ENCODE results near the gene CLASRP. TPM values are rescaled to one million over a fixed set of nuclear protein-coding genes. Genes with fewer than 3 reads are reported as not detected.

CLASRP gene
- total RNA-seq, 2 experiments from 2014 or later = 142 to 166 TPM

DNA sequence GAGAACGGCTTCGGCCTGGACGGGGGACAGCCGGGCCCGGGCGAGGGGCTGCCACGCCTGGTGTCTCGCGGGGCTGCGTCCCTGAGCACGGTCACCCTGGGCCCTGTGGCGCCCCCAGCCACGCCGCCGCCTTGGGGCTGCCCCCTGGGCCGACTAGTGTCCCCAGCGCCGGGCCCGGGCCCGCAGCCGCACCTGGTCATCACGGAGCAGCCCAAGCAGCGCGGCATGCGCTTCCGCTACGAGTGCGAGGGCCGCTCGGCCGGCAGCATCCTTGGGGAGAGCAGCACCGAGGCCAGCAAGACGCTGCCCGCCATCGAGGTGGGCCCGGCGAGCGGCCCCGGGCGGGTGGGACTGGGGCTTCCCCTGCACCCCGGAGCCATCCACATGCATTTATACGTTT, 26.9 kb upstream of the CLASRP start:
- Histone ChIP-seq H3K27ac (ENCODE audit: low read depth, low read length, poor library complexity, severe bottlenecking) (no peak overlapping the region), H3K4me1 (ENCODE audit: insufficient read depth, low read length, poor library complexity, severe bottlenecking) (peaks cover 72% of the 10 kb centered on the region), H4K20me1 (ENCODE audit: insufficient read depth, low read length) (no peaks in the 10 kb centered on the region), H2AFZ (ENCODE audit: low read length) (no peak overlapping the region), H3K36me3 (ENCODE audit: insufficient read depth, low read length) (peaks cover 70% of the 10 kb centered on the region), H3K4me2 (ENCODE audit: low read length) (no peak overlapping the region), H3K9me3 (ENCODE audit: low read length) (no peaks in the 10 kb centered on the region), H3K79me2 (ENCODE audit: insufficient read depth, low read depth, low read length) (peaks cover 5% of the 10 kb centered on the region; the same call in 1 of the 2 replicates), H3K9me2 (ENCODE audit: insufficient read depth, low read length) (no peaks in the 10 kb centered on the region), H3K4me3 (ENCODE audit: low read depth, low read length, poor library complexity, severe bottlenecking) (no peak overlapping the region)
- ChIA-PET CTCF (ENCODE audit: unreplicated experiment) (interaction anchor here (0.6 kb wide), 1 partner anchor 273 kb away, joined by 7 read pairs; no protein-coding TSS in a partner anchor), POLR2A (no interaction called here)
- no peak for TF ChIP-seq EZH2phosphoT487 (IDR thresholded peaks at IDR 0.05; ENCODE audit: borderline replicate concordance, low read depth, low read length)
- TF ChIP-seq, protein P1, sequence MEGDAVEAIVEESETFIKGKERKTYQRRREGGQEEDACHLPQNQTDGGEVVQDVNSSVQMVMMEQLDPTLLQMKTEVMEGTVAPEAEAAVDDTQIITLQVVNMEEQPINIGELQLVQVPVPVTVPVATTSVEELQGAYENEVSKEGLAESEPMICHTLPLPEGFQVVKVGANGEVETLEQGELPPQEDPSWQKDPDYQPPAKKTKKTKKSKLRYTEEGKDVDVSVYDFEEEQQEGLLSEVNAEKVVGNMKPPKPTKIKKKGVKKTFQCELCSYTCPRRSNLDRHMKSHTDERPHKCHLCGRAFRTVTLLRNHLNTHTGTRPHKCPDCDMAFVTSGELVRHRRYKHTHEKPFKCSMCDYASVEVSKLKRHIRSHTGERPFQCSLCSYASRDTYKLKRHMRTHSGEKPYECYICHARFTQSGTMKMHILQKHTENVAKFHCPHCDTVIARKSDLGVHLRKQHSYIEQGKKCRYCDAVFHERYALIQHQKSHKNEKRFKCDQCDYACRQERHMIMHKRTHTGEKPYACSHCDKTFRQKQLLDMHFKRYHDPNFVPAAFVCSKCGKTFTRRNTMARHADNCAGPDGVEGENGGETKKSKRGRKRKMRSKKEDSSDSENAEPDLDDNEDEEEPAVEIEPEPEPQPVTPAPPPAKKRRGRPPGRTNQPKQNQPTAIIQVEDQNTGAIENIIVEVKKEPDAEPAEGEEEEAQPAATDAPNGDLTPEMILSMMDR (conservative IDR thresholded peaks at IDR 0.05; ENCODE audit: low read length) = no peak
- no peak for DNase-seq (ENCODE audit: low spot score)
- intact Hi-C loops (cut with micrococcal nuclease; ENCODE audit: unreplicated experiment) = no loop called here
- BruUV-seq (replicated peaks) = no TSS peak

DNA sequence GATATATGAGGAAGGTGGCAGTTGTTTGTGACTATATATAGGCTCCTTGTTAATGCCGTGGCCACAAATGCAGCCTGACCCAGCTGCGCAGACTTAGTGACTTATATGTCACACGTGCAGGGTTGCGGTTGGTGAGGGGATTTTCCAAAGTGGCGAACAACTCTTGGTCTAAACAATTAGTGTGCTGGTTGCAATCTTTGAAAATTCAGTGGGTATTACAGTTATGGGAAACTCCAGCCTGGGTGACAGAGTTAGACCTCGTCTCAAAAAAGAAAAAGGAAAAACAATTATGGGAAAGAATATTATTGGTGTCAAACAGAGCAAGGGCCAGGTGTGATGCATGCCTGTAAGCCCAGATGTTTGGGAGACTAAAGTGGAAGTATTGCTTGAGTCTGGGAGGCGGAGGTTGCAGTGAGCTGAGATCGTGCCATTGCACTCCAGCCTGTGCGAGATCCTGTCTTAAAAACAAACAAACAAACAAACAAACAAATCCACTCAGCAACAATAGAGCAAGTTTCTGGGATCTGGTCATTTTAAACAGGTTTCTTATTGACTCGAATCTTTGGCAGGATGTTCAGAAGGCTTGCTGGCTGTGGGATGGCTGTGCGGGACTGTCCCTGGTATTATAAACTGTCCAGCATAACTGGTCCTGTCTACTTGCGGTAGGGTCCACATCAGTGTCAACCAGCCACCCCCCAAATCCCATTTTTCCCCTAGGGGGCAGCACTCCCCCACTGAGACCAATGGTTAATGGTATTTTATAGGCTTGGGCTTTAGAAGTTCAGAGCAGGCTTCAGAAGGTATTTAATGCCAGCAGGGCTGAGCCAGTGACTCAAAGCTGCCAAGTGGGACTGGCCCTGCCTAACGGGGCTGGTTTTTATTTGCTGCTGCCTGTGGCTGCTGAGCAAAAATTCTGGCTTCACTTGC, 22.2 kb upstream of the CLASRP start:
- Histone ChIP-seq H3K9me2 (ENCODE audit: insufficient read depth, low read length) (no peaks in the 10 kb centered on the region), H3K9me3 (ENCODE audit: low read length) (no peaks in the 10 kb centered on the region), H4K20me1 (ENCODE audit: insufficient read depth, low read length) (no peaks in the 10 kb centered on the region), H3K79me2 (ENCODE audit: insufficient read depth, low read depth, low read length) (peaks cover 8% of the 10 kb centered on the region; the same call in 1 of the 2 replicates), H3K27ac (ENCODE audit: low read depth, low read length, poor library complexity, severe bottlenecking) (peak overlapping the region; percentile 100), H3K36me3 (ENCODE audit: insufficient read depth, low read length) (peaks cover 62% of the 10 kb centered on the region), H3K4me2 (ENCODE audit: low read length) (peak overlapping the region; percentile 87), H3K4me1 (ENCODE audit: insufficient read depth, low read length, poor library complexity, severe bottlenecking) (peaks cover 66% of the 10 kb centered on the region), H2AFZ (ENCODE audit: low read length) (no peak overlapping the region), H3K4me3 (ENCODE audit: low read depth, low read length, poor library complexity, severe bottlenecking) (peak overlapping the region; percentile 44)
- DNase-seq (ENCODE audit: low spot score) = peak; percentile 99
- TF ChIP-seq, protein P1 (conservative IDR thresholded peaks at IDR 0.05; ENCODE audit: low read length) = peak; percentile 91
- no peak for TF ChIP-seq EZH2phosphoT487 (IDR thresholded peaks at IDR 0.05; ENCODE audit: borderline replicate concordance, low read depth, low read length)
- ChIA-PET CTCF (ENCODE audit: unreplicated experiment) (interaction anchor here (0.8 kb wide), 1 partner anchor 10 kb away, joined by 3 read pairs; no protein-coding TSS in a partner anchor), POLR2A (interaction anchor here (0.8 to 2.0 kb wide), 2 partner anchors 9 to 17 kb away, joined by 3 to 5 read pairs; no protein-coding TSS in a partner anchor)
- TSS peak; percentile 81 for BruUV-seq (replicated peaks)
- intact Hi-C loops (cut with micrococcal nuclease; ENCODE audit: unreplicated experiment) = loop anchor here (1.0 to 5.0 kb wide), 7 partner anchors 17 to 162 kb away; partner anchors contain the start of genes BLOC1S3, CLASRP, CLPTM1 and TRAPPC6A
